ENCODE results near the gene PANK3. TPM values are rescaled to one million over a fixed set of nuclear protein-coding genes. Genes with fewer than 3 reads are reported as not detected.
A peak's percentile ranks its signal among the peaks of the same experiment; 100 is the strongest.

Gene PANK3
- polyA plus RNA-seq, 3 donors: 9.0 to 11.9 (median 9.3) TPM

GRCh38 chr5:168580227-168580508 lies 1.0 kb upstream of the PANK3 start:
- DNase-seq: no peak
- Histone ChIP-seq H2AFZ (ENCODE audit: insufficient read depth, low read depth, low read length, poor library complexity, severe bottlenecking) (peak overlapping the region; percentile 89), H4K20me1 (ENCODE audit: insufficient read depth, low read length) (peaks cover 31% of the 10 kb centered on the region), H3K9me3 (replicated peaks in 1 of 2; ENCODE audit: control insufficient read depth in 1 of 2, insufficient read depth in 1 of 2, low read length in 2 of 2) (no peaks in the 10 kb centered on the region), H3K27me3 (ENCODE audit: control insufficient read depth in 2 of 2, insufficient read depth in 2 of 2, low read length in 2 of 2) (no peaks in the 10 kb centered on the region), H3K4me1 (ENCODE audit: control insufficient read depth in 1 of 2, insufficient read depth in 2 of 2, low read length in 2 of 2) (peaks cover 21 to 27% of the 10 kb centered on the region in 2 donors), H3K4me2 (replicated peaks; ENCODE audit: extremely low read depth, low read length, poor library complexity, severe bottlenecking) (peak overlapping the region; percentile 76), H3K9ac (ENCODE audit: insufficient read depth, low read length, poor library complexity, severe bottlenecking) (peak overlapping the region; percentile 92), H3K4me3 (replicated peaks in 1 of 3; ENCODE audit: low read depth in 2 of 3, low read length in 3 of 3) (peak overlapping the region; percentile 44 to 82 (median 77)), H3K36me3 (replicated peaks in 1 of 2; ENCODE audit: control insufficient read depth in 1 of 2, insufficient read depth in 2 of 2, low read length in 2 of 2) (no peaks in the 10 kb centered on the region), H3K79me2 (ENCODE audit: insufficient read depth, low read length) (peaks cover 40% of the 10 kb centered on the region), H3K27ac (ENCODE audit: low read depth in 1 of 2, low read length in 2 of 2) (peak overlapping the region; percentile 82 to 88)
- peaks cover 0 to 6% (median 0%) of the 10 kb centered on the region in 3 donors for H3K27me3 Mint-ChIP-seq (ENCODE audit: low read depth in 3 of 3)
- H3K4me1 Mint-ChIP-seq: peaks cover 38% of the 10 kb centered on the region
- peak overlapping the region; percentile 87 to 97 (median 94) for H3K27ac Mint-ChIP-seq
- no peak for TF ChIP-seq CTCF (IDR thresholded peaks at IDR 0.05)
- H3K9me3 Mint-ChIP-seq: peaks cover 0 to 3% (median 0%) of the 10 kb centered on the region in 7 donors
- peak overlapping the region; percentile 85 to 96 for H3K4me3 Mint-ChIP-seq
- intact Hi-C loops (cut with micrococcal nuclease): no loop called here
- 61% methylated on average over 3 of the region's 3 CpGs for WGBS (ENCODE audit: insufficient coverage)
- H3K36me3 Mint-ChIP-seq: no peaks in the 10 kb centered on the region

GRCh38 chr5:168579488-168580226 lies 489 bp upstream of the PANK3 start:
- H3K79me2 ChIP-seq (ENCODE audit: insufficient read depth, low read length): peaks cover 45% of the 10 kb centered on the region
- peak overlapping the region; percentile 87 to 97 (median 94) for H3K27ac Mint-ChIP-seq
- no peak for TF ChIP-seq CTCF (IDR thresholded peaks at IDR 0.05)
- peak overlapping the region; percentile 85 to 96 for H3K4me3 Mint-ChIP-seq
- H3K4me1 ChIP-seq (ENCODE audit: control insufficient read depth in 1 of 2, insufficient read depth in 2 of 2, low read length in 2 of 2): peaks cover 21 to 27% of the 10 kb centered on the region in 2 donors
- H4K20me1 ChIP-seq (ENCODE audit: insufficient read depth, low read length): peaks cover 36% of the 10 kb centered on the region
- H3K4me3 ChIP-seq (replicated peaks in 1 of 3; ENCODE audit: low read depth in 2 of 3, low read length in 3 of 3): peak overlapping the region; percentile 44 to 82 (median 77)
- H2AFZ ChIP-seq (ENCODE audit: insufficient read depth, low read depth, low read length, poor library complexity, severe bottlenecking): peak overlapping the region; percentile 89
- peak overlapping the region; percentile 76 for H3K4me2 ChIP-seq (replicated peaks; ENCODE audit: extremely low read depth, low read length, poor library complexity, severe bottlenecking)
- peak; percentile 97 to 99 (median 98) for DNase-seq
- peaks cover 37% of the 10 kb centered on the region for H3K4me1 Mint-ChIP-seq
- H3K27me3 Mint-ChIP-seq (ENCODE audit: low read depth in 3 of 3): peaks cover 0 to 6% (median 0%) of the 10 kb centered on the region in 3 donors
- no peaks in the 10 kb centered on the region for H3K36me3 ChIP-seq (replicated peaks in 1 of 2; ENCODE audit: control insufficient read depth in 1 of 2, insufficient read depth in 2 of 2, low read length in 2 of 2)
- H3K9ac ChIP-seq (ENCODE audit: insufficient read depth, low read length, poor library complexity, severe bottlenecking): peak overlapping the region; percentile 92
- no peaks in the 10 kb centered on the region for H3K36me3 Mint-ChIP-seq
- H3K9me3 ChIP-seq (replicated peaks in 1 of 2; ENCODE audit: control insufficient read depth in 1 of 2, insufficient read depth in 1 of 2, low read length in 2 of 2): no peaks in the 10 kb centered on the region
- H3K9me3 Mint-ChIP-seq: peaks cover 0 to 3% (median 0%) of the 10 kb centered on the region in 7 donors
- 3% methylated on average over 52 of the region's 52 CpGs for WGBS (ENCODE audit: insufficient coverage)
- intact Hi-C loops (cut with micrococcal nuclease): loop anchor here (5.0 kb wide), 1 partner anchor 92 kb away; the partner anchor contains the start of gene RARS1 (in 2 of the 2)
- no peaks in the 10 kb centered on the region for H3K27me3 ChIP-seq (ENCODE audit: control insufficient read depth in 2 of 2, insufficient read depth in 2 of 2, low read length in 2 of 2)
- H3K27ac ChIP-seq (ENCODE audit: low read depth in 1 of 2, low read length in 2 of 2): peak overlapping the region; percentile 82 to 88
